ENCODE data around the gene WSB2.

GRCh38 chr12:118033323-118033722, 27.7 kb downstream of the WSB2 start:
- no peak for TF ChIP-seq CTCF (conservative IDR thresholded peaks at IDR 0.05; ENCODE audit: low read depth, low read length)
- no peak for TF ChIP-seq EZH2phosphoT487 (IDR thresholded peaks at IDR 0.05; ENCODE audit: borderline replicate concordance, low read length)
- no peak for TF ChIP-seq EZH2 (IDR thresholded peaks at IDR 0.05; ENCODE audit: low read length, unreplicated experiment)

Measured in PC-3 (cell line).